ENCODE data around the gene FPR2. TPM values are rescaled to one million over a fixed set of nuclear protein-coding genes. Genes with fewer than 3 reads are reported as not detected.

Gene FPR2
- total and polyA plus RNA-seq, 9 of the 15 experiments (the other 6 are each of a cell fraction or from before 2014, with no cell fraction given), result 0.03 to 0.15 (median 0.07) TPM; not detected in 6

DNA sequence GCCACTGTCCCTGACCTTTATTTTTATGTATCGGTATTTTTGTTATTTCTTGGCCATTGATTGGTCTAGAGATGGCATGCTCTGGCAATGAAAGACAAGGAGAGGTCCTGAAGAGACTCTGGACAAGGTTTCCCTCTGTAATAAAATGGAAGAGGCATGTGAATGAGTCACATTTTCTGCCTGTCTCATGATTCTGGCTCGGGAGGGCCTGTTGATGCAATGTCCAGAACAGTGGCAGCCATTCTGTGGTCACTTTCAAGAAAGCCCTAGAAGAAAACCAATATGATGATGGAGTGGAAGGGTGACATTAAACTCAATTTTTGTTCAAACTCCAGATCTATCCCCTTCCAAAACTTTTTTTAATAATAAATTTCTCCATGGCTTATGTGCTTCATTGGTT is 32.0 kb downstream of the FPR2 start:
- 67% methylated on average over 2 of the region's 2 CpGs for WGBS (ENCODE audit: insufficient coverage, low coverage, missing lambda C conversion rate)
- intact Hi-C loops (cut with micrococcal nuclease) (no loop called here), in situ Hi-C loops (cut with MboI) (no loop called here)
- no peak overlapping the region for H2AFZ ChIP-seq (ENCODE audit: low read depth, low read length)
- no peak overlapping the region for H3K4me3 ChIP-seq
- H3K79me2 ChIP-seq (ENCODE audit: control insufficient read depth, insufficient read depth, low read length), result peaks cover 15% of the 10 kb centered on the region
- no peaks in the 10 kb centered on the region for H3K27me3 ChIP-seq (ENCODE audit: control insufficient read depth in 2 of 2, insufficient read depth in 2 of 2, low read length in 2 of 2)
- no TSS peak for BruUV-seq (replicated peaks)
- CTCF ChIA-PET (ENCODE audit: low intra/inter-chr PET ratio), result no interaction called here
- H3K27ac ChIP-seq (ENCODE audit: extremely low read depth, low read depth, low read length), result no peak overlapping the region
- POLR2A ChIA-PET, result no interaction called here
- H3K36me3 ChIP-seq (ENCODE audit: control insufficient read depth, insufficient read depth, low read length), result no peaks in the 10 kb centered on the region; the same call in 2 of the 3 replicates
- H3K4me1 ChIP-seq (replicated peaks in 1 of 2; ENCODE audit: control insufficient read depth in 2 of 2, insufficient read depth in 2 of 2, low read length in 2 of 2), result peaks cover 24 to 43% of the 10 kb centered on the region in 2 experiments
- H4K20me1 ChIP-seq (replicated peaks; ENCODE audit: control insufficient read depth, insufficient read depth, low read length), result no peaks in the 10 kb centered on the region
- ATAC-seq (no peak), DNase-seq (ENCODE audit: extremely low read depth in 1 of 4, low spot score in 3 of 4) (no peak), FAIRE-seq (no peak)
- H3K9me1 ChIP-seq (ENCODE audit: control insufficient read depth, insufficient read depth, low read length), result no peaks in the 10 kb centered on the region
- no peak overlapping the region for H3K4me2 ChIP-seq (ENCODE audit: insufficient read depth, low read length)
- H3K9me3 ChIP-seq (replicated peaks; ENCODE audit: control insufficient read depth, insufficient read depth, low read depth, low read length), result no peaks in the 10 kb centered on the region
- H3K9ac ChIP-seq (ENCODE audit: insufficient read depth in 1 of 2, low read depth in 2 of 2, low read length in 2 of 2), result no peak overlapping the region
- TF ChIP-seq BCOR (IDR thresholded peaks at IDR 0.05), result 0 out of 2 replicates have a peak, but pooled peaks have one; percentile 46
- TF ChIP-seq ZNF124 (CRISPR knock-in tag; IDR thresholded peaks at IDR 0.05), result no peak
- no peak for TF ChIP-seq ZNF592 (IDR thresholded peaks at IDR 0.05)
- no peak for TF ChIP-seq NELFE (IDR thresholded peaks at IDR 0.05; ENCODE audit: insufficient read depth, insufficient read length)
- TF ChIP-seq CREB3L1 (IDR thresholded peaks at IDR 0.05; ENCODE audit: borderline replicate concordance, low read depth), result no peak
- TF ChIP-seq ZNF668 (CRISPR knock-in tag; IDR thresholded peaks at IDR 0.05), result no peak
- TF ChIP-seq GTF2A2 (tag; IDR thresholded peaks at IDR 0.05), result no peak
- no peak for TF ChIP-seq STAG1 (CRISPR knock-in tag; IDR thresholded peaks at IDR 0.05; ENCODE audit: borderline replicate concordance)
- TF ChIP-seq GATA2 (CRISPR knock-in tag; IDR thresholded peaks at IDR 0.05), result no peak
- TF ChIP-seq U2AF1 (optimal IDR thresholded peaks at IDR 0.05; ENCODE audit: low read depth, low read length), result no peak
- no peak for TF ChIP-seq RBM22 (IDR thresholded peaks at IDR 0.05; ENCODE audit: low read depth, low read length, poor library complexity, severe bottlenecking)
- TF ChIP-seq NFE2 (IDR thresholded peaks at IDR 0.05; ENCODE audit: low read depth), result no peak

Data from K562 (cell line).